K562 (cell line): ENCODE data around the gene C16orf74. TPM values are rescaled to one million over a fixed set of nuclear protein-coding genes. Genes with fewer than 3 reads are reported as not detected.

Source experiments
- BCOR ChIP-seq: fragments of 450-650 bp; IDR thresholded peaks from 2 replicates; pipeline ENCODE4 v1.6.1; 2016
- CBX3 ChIP-seq, 2 experiments: IDR thresholded peaks; 1 replicate in 1 of 2; 2 replicates in 1 of 2; pipeline ENCODE4 v1.6.1; 2012; ENCODE audit warnings: inconsistent platforms in 2 of 2, low read length in 2 of 2, borderline replicate concordance in 1 of 2, control low read depth in 1 of 2
- CBX8 ChIP-seq: fragments of 200-600 bp; sonication (generic); IDR thresholded peaks from 2 replicates; pipeline ENCODE4 v1.6.1; 2012; ENCODE audit warnings: borderline replicate concordance, mixed run types, low read depth, mild to moderate bottlenecking, moderate library complexity, mixed read lengths, low read length, control low read depth, inconsistent platforms; ENCODE audit not compliant: poor library complexity, severe bottlenecking; ENCODE audit errors: extremely low read depth
- CEBPB ChIP-seq: fragments of 450-650 bp; IDR thresholded peaks from 2 replicates; pipeline ENCODE4 v1.6.1; 2016; ENCODE audit warnings: missing genetic modification characterization, missing compliant biosample characterization
- EP400 ChIP-seq: fragments of 450-650 bp; IDR thresholded peaks from 2 replicates; pipeline ENCODE4 v1.6.1; 2017; ENCODE audit warnings: antibody characterized with exemption, mild to moderate bottlenecking, moderate library complexity
- FOXJ3 ChIP-seq: sonication (generic); formaldehyde crosslinking; IDR thresholded peaks from 2 replicates; pipeline ENCODE4 v1.4.0; 2020; ENCODE audit warnings: mild to moderate bottlenecking, missing genetic modification reagents
- FOXK1 ChIP-seq: sonication (generic); formaldehyde crosslinking; IDR thresholded peaks from 2 replicates; pipeline ENCODE4 v1.8.0; 2022; ENCODE audit warnings: missing genetic modification reagents, mild to moderate bottlenecking, borderline replicate concordance
- IRF2 ChIP-seq: sonication (generic); formaldehyde crosslinking; IDR thresholded peaks from 2 replicates; pipeline ENCODE4 v1.8.1; 2022; ENCODE audit warnings: mild to moderate bottlenecking, missing genetic modification reagents
- JUN ChIP-seq, 2 experiments: sonication (generic) in 1 of 2; formaldehyde crosslinking in 1 of 2; IDR thresholded peaks; 2 replicates each; pipeline versions ENCODE4 v1.6.1 to v1.8.0; 2012 to 2022; ENCODE audit warnings: borderline replicate concordance in 2 of 2, mild to moderate bottlenecking in 2 of 2, improper control_type of control experiment in 1 of 2, low read depth in 1 of 2, low read length in 1 of 2, missing genetic modification reagents in 1 of 2
- KAT8 ChIP-seq: fragments of 450-650 bp; IDR thresholded peaks from 2 replicates; pipeline ENCODE4 v1.6.1; 2016; ENCODE audit warnings: low read depth, mild to moderate bottlenecking
- KDM1A ChIP-seq, 2 experiments: fragments of 450-650 bp; IDR thresholded peaks; 2 replicates each; pipeline ENCODE4 v1.6.1; 2016; ENCODE audit warnings: mild to moderate bottlenecking in 2 of 2
- MCM2 ChIP-seq: fragments of 450-650 bp; IDR thresholded peaks from 2 replicates; pipeline ENCODE4 v1.6.1; 2017; ENCODE audit warnings: low read depth, mild to moderate bottlenecking
- MECOM ChIP-seq: fragments of 250-450 bp; sonication (Bioruptor Pico); IDR thresholded peaks from 2 replicates; pipeline ENCODE4 v1.8.0; 2022; ENCODE audit warnings: inconsistent platforms
- MYBL2 ChIP-seq, 2 experiments: fragments of 450-650 bp in 1 of 2; sonication (generic) in 1 of 2; formaldehyde crosslinking in 1 of 2; IDR thresholded peaks; 2 replicates each; pipeline versions ENCODE4 v1.6.1 to v1.8.1; 2017 to 2022; ENCODE audit warnings: borderline replicate concordance in 1 of 2, inconsistent platforms in 1 of 2, low read depth in 1 of 2, mild to moderate bottlenecking in 1 of 2, missing genetic modification reagents in 1 of 2, moderate library complexity in 1 of 2
- NR4A1 ChIP-seq, 2 experiments: fragments of 250-450 bp in 1 of 2; fragments of 450-650 bp in 1 of 2; sonication (Bioruptor Pico) in 1 of 2; IDR thresholded peaks; 2 replicates each; pipeline versions ENCODE4 v1.4.0 to v1.6.1; 2016 to 2020; ENCODE audit warnings: mild to moderate bottlenecking in 2 of 2, missing compliant biosample characterization in 1 of 2, missing genetic modification characterization in 1 of 2, moderate library complexity in 1 of 2
- PHF20 ChIP-seq: fragments of 450-650 bp; IDR thresholded peaks from 2 replicates; pipeline ENCODE4 v1.6.1; 2018; ENCODE audit not compliant: partially characterized antibody
- RAD51 ChIP-seq: fragments of 450-650 bp; IDR thresholded peaks from 2 replicates; pipeline ENCODE4 v1.7.1; 2016; ENCODE audit warnings: low read depth, mild to moderate bottlenecking, borderline replicate concordance
- SMARCA5 ChIP-seq: fragments of 450-650 bp; IDR thresholded peaks from 2 replicates; pipeline ENCODE4 v1.6.1; 2016
- TBP ChIP-seq: optimal IDR thresholded peaks from 2 replicates; pipeline ENCODE3; 2011; ENCODE audit warnings: low read depth, low read length, improper control_type of control experiment
- YY1 ChIP-seq, 3 experiments: IDR thresholded peaks; 2 replicates each; pipeline ENCODE4 v1.6.1; 2011; ENCODE audit warnings: low read length in 2 of 3, mild to moderate bottlenecking in 2 of 3, moderate library complexity in 2 of 3, borderline replicate concordance in 1 of 3, control low read depth in 1 of 3, low read depth in 1 of 3; ENCODE audit not compliant: insufficient read depth in 3 of 3, insufficient replicate concordance in 2 of 3, control insufficient read depth in 1 of 3, insufficient read length in 1 of 3; ENCODE audit errors: extremely low read depth in 1 of 3
- ZNF3 ChIP-seq: fragments of 250-450 bp; sonication (Bioruptor Pico); IDR thresholded peaks from 2 replicates; pipeline ENCODE4 v1.5.0; 2021; ENCODE audit warnings: mild to moderate bottlenecking, moderate library complexity
- ZNF766 ChIP-seq: fragments of 200-800 bp; sonication (Bioruptor generic); conservative IDR thresholded peaks from 2 replicates; pipeline ENCODE4 v1.6.1; 2016; ENCODE audit warnings: missing genetic modification characterization, missing compliant biosample characterization
- polyA plus RNA-seq, 8 experiments: library from polyadenylated mRNA; depleted of rRNA in 4 of 8; stranded (reverse) in 5 of 8; unstranded in 3 of 8; fragments of >200 nt; fragmentation: Nextera tagmentation in 2 of 8; fragmentation: Illumina TruSeq in 1 of 8; extraction: Ambion mirVana in 2 of 8; extraction: Trizol in 1 of 8; gene quantifications; 2 replicates each; pipeline versions ENCODE4 v1.2.1 to v1.2.3, GENCODE V29; 2011 to 2014; ENCODE audit warnings: inconsistent platforms in 1 of 8, missing spikeins in 1 of 8
- total RNA-seq, 7 experiments: library from RNA; depleted of rRNA in 6 of 7; stranded (reverse); fragments of >200 nt in 6 of 7; fragmentation: Illumina TruSeq in 2 of 7; extraction: Trizol in 2 of 7; gene quantifications; 2 replicates each; pipeline versions ENCODE4 v1.2.1 to v1.2.3, GENCODE V29; 2011 to 2021; ENCODE audit warnings: low replicate concordance in 1 of 7
- TF ChIP-seq, protein P1 (sequence below), 2 experiments: fragments of 450-650 bp; conservative IDR thresholded peaks; 2 replicates each; pipeline ENCODE4 v1.6.1; 2017; ENCODE audit warnings: mild to moderate bottlenecking in 2 of 2, moderate library complexity in 2 of 2
- TF ChIP-seq, protein P2 (sequence below): sonication (generic); formaldehyde crosslinking; IDR thresholded peaks from 2 replicates; pipeline ENCODE4 v1.8.1; 2023; ENCODE audit warnings: mild to moderate bottlenecking, missing genetic modification reagents

Gene C16orf74
- total and polyA plus RNA-seq, 9 of the 15 experiments (the other 6 are each of a cell fraction or from before 2014, with no cell fraction given) = not detected

DNA sequence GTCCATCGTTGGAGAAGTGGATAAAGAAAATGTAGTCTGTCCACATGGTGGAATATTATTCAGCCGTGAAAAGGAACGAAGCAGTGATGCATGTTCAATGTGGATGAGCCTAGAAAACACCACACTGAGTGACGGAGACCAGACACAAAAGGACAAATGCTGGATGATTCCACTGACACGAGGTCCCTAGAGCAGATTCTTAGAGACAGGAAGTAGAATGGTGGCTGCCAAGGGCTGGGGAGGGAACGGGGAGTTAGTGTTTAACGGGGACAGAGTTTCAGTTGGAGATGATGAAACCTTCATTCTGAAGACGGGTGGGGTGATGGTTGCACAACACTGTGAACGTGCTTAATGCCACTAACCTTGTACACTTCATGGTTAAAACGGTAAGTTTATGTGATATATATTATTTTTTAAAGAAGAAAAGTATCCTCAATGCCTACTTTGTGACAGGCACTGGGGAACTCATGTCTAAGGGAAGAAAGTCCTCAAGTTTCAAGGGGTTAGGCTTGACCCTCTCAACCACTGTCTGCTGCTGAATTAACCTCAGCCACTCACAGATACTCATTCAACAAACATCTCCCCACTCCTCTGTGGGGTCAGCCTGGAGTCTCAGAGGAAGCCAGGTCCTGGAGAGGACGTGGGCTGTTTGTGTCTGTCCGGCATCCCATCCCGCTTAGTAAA, 17.6 kb downstream of the C16orf74 start (continued):
- TF ChIP-seq RAD51 = no peak
- no peak for TF ChIP-seq IRF2
- no peak for TF ChIP-seq FOXJ3 (CRISPR knock-in tag)
- no peak for TF ChIP-seq JUN (IDR thresholded peaks at IDR 0.05; ENCODE audit: borderline replicate concordance, low read depth, low read length)
- TF ChIP-seq JUN (CRISPR knock-in tag; IDR thresholded peaks at IDR 0.05; ENCODE audit: borderline replicate concordance) = no peak
- no peak for TF ChIP-seq FOXK1 (CRISPR knock-in tag)
- no peak for TF ChIP-seq TBP
- TF ChIP-seq CBX3 (IDR thresholded peaks at IDR 0.05; ENCODE audit: borderline replicate concordance in 1 of 2, low read length in 2 of 2) = no peak
- TF ChIP-seq, protein P1, sequence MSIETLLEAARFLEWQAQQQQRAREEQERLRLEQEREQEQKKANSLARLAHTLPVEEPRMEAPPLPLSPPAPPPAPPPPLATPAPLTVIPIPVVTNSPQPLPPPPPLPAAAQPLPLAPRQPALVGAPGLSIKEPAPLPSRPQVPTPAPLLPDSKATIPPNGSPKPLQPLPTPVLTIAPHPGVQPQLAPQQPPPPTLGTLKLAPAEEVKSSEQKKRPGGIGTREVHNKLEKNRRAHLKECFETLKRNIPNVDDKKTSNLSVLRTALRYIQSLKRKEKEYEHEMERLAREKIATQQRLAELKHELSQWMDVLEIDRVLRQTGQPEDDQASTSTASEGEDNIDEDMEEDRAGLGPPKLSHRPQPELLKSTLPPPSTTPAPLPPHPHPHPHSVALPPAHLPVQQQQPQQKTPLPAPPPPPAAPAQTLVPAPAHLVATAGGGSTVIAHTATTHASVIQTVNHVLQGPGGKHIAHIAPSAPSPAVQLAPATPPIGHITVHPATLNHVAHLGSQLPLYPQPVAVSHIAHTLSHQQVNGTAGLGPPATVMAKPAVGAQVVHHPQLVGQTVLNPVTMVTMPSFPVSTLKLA (conservative IDR thresholded peaks at IDR 0.05) = 0 out of 4 replicates have a peak, but pooled peaks of 1 of the 2 experiments have one; percentile 17
- peak; percentile 96 for TF ChIP-seq CEBPB (tag)
- peak; percentile 28 to 33; a peak in 1 of 4 replicates for TF ChIP-seq KDM1A (IDR thresholded peaks at IDR 0.05)
- TF ChIP-seq KAT8 = no peak
- TF ChIP-seq, protein P2, sequence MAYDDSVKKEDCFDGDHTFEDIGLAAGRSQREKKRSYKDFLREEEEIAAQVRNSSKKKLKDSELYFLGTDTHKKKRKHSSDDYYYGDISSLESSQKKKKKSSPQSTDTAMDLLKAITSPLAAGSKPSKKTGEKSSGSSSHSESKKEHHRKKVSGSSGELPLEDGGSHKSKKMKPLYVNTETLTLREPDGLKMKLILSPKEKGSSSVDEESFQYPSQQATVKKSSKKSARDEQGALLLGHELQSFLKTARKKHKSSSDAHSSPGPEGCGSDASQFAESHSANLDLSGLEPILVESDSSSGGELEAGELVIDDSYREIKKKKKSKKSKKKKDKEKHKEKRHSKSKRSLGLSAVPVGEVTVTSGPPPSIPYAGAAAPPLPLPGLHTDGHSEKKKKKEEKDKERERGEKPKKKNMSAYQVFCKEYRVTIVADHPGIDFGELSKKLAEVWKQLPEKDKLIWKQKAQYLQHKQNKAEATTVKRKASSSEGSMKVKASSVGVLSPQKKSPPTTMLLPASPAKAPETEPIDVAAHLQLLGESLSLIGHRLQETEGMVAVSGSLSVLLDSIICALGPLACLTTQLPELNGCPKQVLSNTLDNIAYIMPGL = no peak
- no peak for TF ChIP-seq CBX8
- no peak for TF ChIP-seq MYBL2 (IDR thresholded peaks at IDR 0.05; ENCODE audit: low read depth)
- no peak for TF ChIP-seq MYBL2 (CRISPR knock-in tag; IDR thresholded peaks at IDR 0.05; ENCODE audit: borderline replicate concordance)
- peak; percentile 45; the same call in 1 of the 2 replicates for TF ChIP-seq EP400
- TF ChIP-seq BCOR = peak; percentile 65
- 0 out of 2 replicates have a peak, but pooled peaks have one; percentile 47 for TF ChIP-seq ZNF766 (CRISPR knock-in tag)
- no peak for TF ChIP-seq MCM2
- TF ChIP-seq PHF20 = no peak
- TF ChIP-seq NR4A1 (CRISPR knock-in tag; IDR thresholded peaks at IDR 0.05) = no peak
- TF ChIP-seq NR4A1 (tag; IDR thresholded peaks at IDR 0.05) = no peak
- peak; percentile 80; the same call in 1 of the 2 replicates for TF ChIP-seq SMARCA5
- 0 out of 2 replicates have a peak, but pooled peaks have one; percentile 16 for TF ChIP-seq MECOM (CRISPR knock-in tag)
- TF ChIP-seq ZNF3 (CRISPR knock-in tag) = peak; percentile 91
- TF ChIP-seq YY1 (IDR thresholded peaks at IDR 0.05; ENCODE audit: borderline replicate concordance in 1 of 3, control insufficient read depth in 1 of 3, extremely low read depth in 1 of 3, insufficient read depth in 3 of 3, insufficient read length in 1 of 3, insufficient replicate concordance in 2 of 3, low read depth in 1 of 3, low read length in 2 of 3) = no peak
